ENCODE results near the gene KCNQ5.

- TF ChIP-seq CTCF (IDR thresholded peaks at IDR 0.05; ENCODE audit: low read depth, low read length): no peak
- no peak for TF ChIP-seq EZH2phosphoT487 (IDR thresholded peaks at IDR 0.05; ENCODE audit: low read depth)
These were observed 578.4 kb downstream of the KCNQ5 start for GRCh38 chr6:73200247-73200646.
